Measurements from ENCODE around the gene DNAJC4.
"Not testable (repeated sequence)": the region's sequence is repeated elsewhere in the genome, so short reads cannot be mapped to it uniquely, and the experiment has no call there.

The DNAJC4 gene

GRCh38 chr11:64245797-64246620 lies 15.7 kb downstream of the DNAJC4 start:
- peak overlapping the region; percentile 67 for H3K4me3 ChIP-seq (ENCODE audit: low read length)
- TF ChIP-seq, protein P1, sequence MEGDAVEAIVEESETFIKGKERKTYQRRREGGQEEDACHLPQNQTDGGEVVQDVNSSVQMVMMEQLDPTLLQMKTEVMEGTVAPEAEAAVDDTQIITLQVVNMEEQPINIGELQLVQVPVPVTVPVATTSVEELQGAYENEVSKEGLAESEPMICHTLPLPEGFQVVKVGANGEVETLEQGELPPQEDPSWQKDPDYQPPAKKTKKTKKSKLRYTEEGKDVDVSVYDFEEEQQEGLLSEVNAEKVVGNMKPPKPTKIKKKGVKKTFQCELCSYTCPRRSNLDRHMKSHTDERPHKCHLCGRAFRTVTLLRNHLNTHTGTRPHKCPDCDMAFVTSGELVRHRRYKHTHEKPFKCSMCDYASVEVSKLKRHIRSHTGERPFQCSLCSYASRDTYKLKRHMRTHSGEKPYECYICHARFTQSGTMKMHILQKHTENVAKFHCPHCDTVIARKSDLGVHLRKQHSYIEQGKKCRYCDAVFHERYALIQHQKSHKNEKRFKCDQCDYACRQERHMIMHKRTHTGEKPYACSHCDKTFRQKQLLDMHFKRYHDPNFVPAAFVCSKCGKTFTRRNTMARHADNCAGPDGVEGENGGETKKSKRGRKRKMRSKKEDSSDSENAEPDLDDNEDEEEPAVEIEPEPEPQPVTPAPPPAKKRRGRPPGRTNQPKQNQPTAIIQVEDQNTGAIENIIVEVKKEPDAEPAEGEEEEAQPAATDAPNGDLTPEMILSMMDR (IDR thresholded peaks at IDR 0.05; ENCODE audit: insufficient read depth, low read depth, low read length, missing control alignments): no peak
- peak; percentile 99 for DNase-seq (ENCODE audit: low read depth)

- H3K4me3 ChIP-seq (ENCODE audit: low read length); DNase-seq (ENCODE audit: low read depth): not testable (repeated sequence)
Measured at GRCh38 chr11:64246621-64246870, 16.2 kb downstream of the DNAJC4 start.

GRCh38 chr11:64246871-64247728 lies 16.8 kb downstream of the DNAJC4 start, which contains the start of gene PPP1R14B:
PPP1R14B (minus strand) TSS chr11:64246943; CDS start chr11:64246673, 270 bp downstream.
- DNase-seq (ENCODE audit: low read depth): peak; percentile 85
- H3K4me3 ChIP-seq (ENCODE audit: low read length): peak within 1 kb of the TSS; percentile 72
- TF ChIP-seq, protein P1 (IDR thresholded peaks at IDR 0.05; ENCODE audit: insufficient read depth, low read depth, low read length, missing control alignments): no peak

DNA sequence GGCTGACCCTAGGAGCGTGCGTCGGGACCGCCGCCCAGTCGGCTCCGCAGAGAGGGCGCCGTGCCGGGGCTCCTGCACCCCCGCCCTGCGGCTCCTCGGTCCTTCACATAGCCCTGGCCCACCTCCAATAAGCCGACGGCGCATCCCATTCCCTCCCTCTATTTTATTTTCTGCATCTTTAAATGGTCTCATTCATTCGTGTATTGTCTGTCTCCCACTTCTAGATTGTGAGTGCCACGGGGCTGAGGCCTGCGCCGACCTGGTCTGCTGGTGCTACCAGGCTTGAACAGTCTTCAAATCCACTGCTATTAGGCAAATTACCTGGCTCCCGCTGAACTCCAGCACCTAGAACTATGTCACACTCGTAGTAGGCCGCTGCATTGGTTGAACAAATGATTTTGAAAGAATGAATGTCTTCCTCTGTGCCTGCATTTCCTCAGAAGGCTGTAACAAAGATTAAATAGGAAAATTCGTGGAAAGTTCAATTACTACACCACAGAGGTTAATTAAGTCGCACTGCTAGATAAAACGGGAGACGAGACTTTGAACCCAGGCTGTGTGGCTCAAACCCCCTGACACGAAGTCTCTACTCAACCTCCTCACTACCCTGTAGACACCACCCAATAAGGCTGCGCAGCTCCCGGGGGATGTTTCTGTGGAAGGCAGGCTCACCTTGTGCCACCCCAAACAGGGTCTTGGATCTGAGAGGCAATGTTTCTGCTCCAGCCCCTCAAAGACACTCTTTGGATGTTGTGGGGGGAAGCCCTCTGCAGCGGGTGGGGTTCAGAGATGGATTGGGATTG lies 17.6 kb downstream of the DNAJC4 start:
- H3K4me3 ChIP-seq (ENCODE audit: low read length): peak overlapping the region; percentile 72
- no peak for DNase-seq (ENCODE audit: low read depth)
- TF ChIP-seq, protein P1 (IDR thresholded peaks at IDR 0.05; ENCODE audit: insufficient read depth, low read depth, low read length, missing control alignments): peak; percentile 1

- no peak for DNase-seq (ENCODE audit: low read depth)
- no peak overlapping the region for H3K4me3 ChIP-seq (ENCODE audit: low read length)
- TF ChIP-seq, protein P1 (IDR thresholded peaks at IDR 0.05; ENCODE audit: insufficient read depth, low read depth, low read length, missing control alignments): no peak
Measured at GRCh38 chr11:64248578-64248977, 18.2 kb downstream of the DNAJC4 start.

DNA sequence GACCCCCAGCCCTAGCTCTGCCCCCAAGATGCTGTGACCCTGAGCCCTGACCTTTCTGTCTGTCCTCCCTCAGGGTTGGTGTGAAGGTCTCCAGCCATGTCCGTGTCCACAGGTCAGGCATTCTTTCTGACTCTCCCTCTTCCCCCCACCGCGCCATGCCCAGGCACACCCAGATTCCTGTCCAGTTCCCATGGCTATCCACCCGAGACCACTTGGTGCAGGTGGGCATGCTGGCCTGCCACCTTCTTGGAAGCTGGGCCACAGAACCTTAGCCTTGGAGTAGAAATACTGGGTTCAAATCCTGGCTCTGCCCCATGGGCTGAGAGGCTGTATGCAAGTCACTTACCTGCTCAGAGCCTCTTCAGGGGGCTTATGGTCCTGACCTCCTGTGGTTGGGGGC lies 18.7 kb downstream of the DNAJC4 start:
- H3K4me3 ChIP-seq (ENCODE audit: low read length): no peak overlapping the region
- TF ChIP-seq, protein P1 (IDR thresholded peaks at IDR 0.05; ENCODE audit: insufficient read depth, low read depth, low read length, missing control alignments): no peak
- DNase-seq (ENCODE audit: low read depth): no peak
